ENCODE measurements around the gene ATP5F1E. TPM values are rescaled to one million over a fixed set of nuclear protein-coding genes. Genes with fewer than 3 reads are reported as not detected.

ATP5F1E gene
- total and polyA plus RNA-seq, 10 of the 15 experiments (the other 5 are each of a cell fraction or from before 2014, with no cell fraction given): 49.0 to 407 (median 117) TPM

DNA sequence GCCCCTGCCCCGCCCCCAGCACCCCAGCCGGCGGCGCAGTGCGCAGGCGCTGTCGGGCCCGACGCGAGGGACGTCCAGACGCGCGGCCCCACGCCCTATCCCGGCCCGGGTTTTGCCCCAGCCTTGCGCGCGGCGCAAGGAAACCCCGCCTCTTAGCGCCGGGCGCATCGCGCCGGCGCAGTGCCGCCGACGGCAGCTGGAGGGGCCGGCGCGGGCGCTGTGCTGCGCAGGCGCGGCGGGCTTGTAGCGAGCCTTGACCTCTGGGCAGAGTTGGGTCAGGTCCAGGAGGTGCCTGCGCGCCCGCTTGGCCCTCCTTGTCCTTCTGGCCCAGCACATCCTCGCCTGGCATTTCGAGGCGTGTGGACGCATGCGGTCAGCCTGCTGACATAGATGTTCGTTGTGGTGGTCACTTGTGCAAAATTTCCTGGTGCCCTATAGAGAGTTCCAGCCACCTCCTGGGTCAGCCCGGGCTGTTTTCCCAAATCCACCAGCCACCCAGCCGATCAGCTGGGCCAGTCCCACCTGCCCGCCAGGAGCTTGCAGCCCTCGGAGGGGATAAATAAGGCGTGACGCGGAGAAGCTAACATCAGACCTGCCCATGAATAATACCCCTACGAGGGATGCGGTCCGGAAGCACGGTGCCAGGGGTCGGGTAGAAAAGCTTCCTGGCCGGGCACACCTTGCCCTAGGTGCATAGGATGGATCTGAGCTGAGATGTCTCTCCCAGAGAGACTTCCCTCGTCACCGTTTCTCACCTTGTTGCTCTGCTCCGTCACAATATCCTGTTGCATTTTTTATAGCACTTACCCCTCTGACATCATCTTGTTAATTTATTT lies 10.9 kb upstream of the ATP5F1E start:
- peak overlapping the region; percentile 98 for H3K4me2 ChIP-seq (ENCODE audit: control insufficient read depth, insufficient read depth)
- intact Hi-C loops (cut with micrococcal nuclease; ENCODE audit: unreplicated experiment) (no loop called here), in situ Hi-C loops (cut with MboI) (loop anchor here (10.0 kb wide), 1 partner anchor 388 kb away; the partner anchor contains the start of gene STX16)
- peaks cover 49% of the 10 kb centered on the region for H3K79me2 ChIP-seq (ENCODE audit: control insufficient read depth, insufficient read depth, low read length)
- BruUV-seq (replicated peaks): no TSS peak
- 9% methylated on average over 66 of the region's 66 CpGs for whole genome bisulfite sequencing (ENCODE audit: insufficient coverage, insufficient replicate concordance, low lambda C conversion rate, missing lambda C conversion rate)
- no peaks in the 10 kb centered on the region for H3K27me3 ChIP-seq (replicated peaks in 1 of 2; ENCODE audit: control insufficient read depth in 2 of 2, insufficient read depth in 2 of 2, low read length in 1 of 2)
- DNase-seq (ENCODE audit: low read depth, low spot score): peak; percentile 61
- H3K9me3 ChIP-seq (replicated peaks; ENCODE audit: control insufficient read depth, insufficient read depth, low read length): no peaks in the 10 kb centered on the region
- CTCF ChIA-PET: interaction anchor here (0.7 to 1.3 kb wide), 4 partner anchors 10 to 170 kb away, joined by 3 to 4 read pairs (median 3); partner anchors contain the start of gene ATP5F1E
- H3K36me3 ChIP-seq (ENCODE audit: control insufficient read depth in 2 of 2, insufficient read depth in 2 of 2, low read length in 1 of 2): peaks cover 0 to 4% of the 10 kb centered on the region in 2 experiments; a peak in 2 of 4 replicates
- H3K9ac ChIP-seq (ENCODE audit: control insufficient read depth, insufficient read depth, low read length): peak overlapping the region; percentile 94; the same call in 1 of the 2 replicates
- POLR2A ChIA-PET: interaction anchor here (0.6 to 4.3 kb wide), 6 partner anchors 9 to 156 kb away, joined by 3 to 40 read pairs (median 4); partner anchors contain the start of gene ATP5F1E
- FAIRE-seq: no peak
- H4K20me1 ChIP-seq (ENCODE audit: control insufficient read depth, insufficient read depth): no peaks in the 10 kb centered on the region; the same call in 1 of the 2 replicates
- peak overlapping the region; percentile 87 for H3K27ac ChIP-seq (ENCODE audit: control insufficient read depth, insufficient read depth)
- RAD21 ChIA-PET (ENCODE audit: unreplicated experiment): interaction anchor here (0.7 to 1.7 kb wide), 7 partner anchors 11 to 156 kb away, joined by 3 to 6 read pairs (median 3); partner anchors contain the start of gene ATP5F1E
- H2AFZ ChIP-seq (ENCODE audit: control insufficient read depth, low read depth, low read length): peak overlapping the region; percentile 93
- peak; percentile 96 for ATAC-seq
- SMC1A ChIA-PET (ENCODE audit: uncharacterized antibody, unreplicated experiment): interaction anchor here (0.5 to 1.3 kb wide), 5 partner anchors 11 to 137 kb away, joined by 3 to 6 read pairs (median 3); partner anchors contain the start of gene ATP5F1E
- H3K4me3 ChIP-seq: peak overlapping the region; percentile 89
- H3K4me1 ChIP-seq (ENCODE audit: control insufficient read depth, insufficient read depth, low read length): peaks cover 13% of the 10 kb centered on the region
- peak; percentile 48; the same call in 1 of the 2 replicates for TF ChIP-seq DPF2 (IDR thresholded peaks at IDR 0.05)
- TF ChIP-seq SPI1 (IDR thresholded peaks at IDR 0.05; ENCODE audit: borderline replicate concordance, insufficient read depth, low read depth, low read length): no peak
- TF ChIP-seq, protein P1, sequence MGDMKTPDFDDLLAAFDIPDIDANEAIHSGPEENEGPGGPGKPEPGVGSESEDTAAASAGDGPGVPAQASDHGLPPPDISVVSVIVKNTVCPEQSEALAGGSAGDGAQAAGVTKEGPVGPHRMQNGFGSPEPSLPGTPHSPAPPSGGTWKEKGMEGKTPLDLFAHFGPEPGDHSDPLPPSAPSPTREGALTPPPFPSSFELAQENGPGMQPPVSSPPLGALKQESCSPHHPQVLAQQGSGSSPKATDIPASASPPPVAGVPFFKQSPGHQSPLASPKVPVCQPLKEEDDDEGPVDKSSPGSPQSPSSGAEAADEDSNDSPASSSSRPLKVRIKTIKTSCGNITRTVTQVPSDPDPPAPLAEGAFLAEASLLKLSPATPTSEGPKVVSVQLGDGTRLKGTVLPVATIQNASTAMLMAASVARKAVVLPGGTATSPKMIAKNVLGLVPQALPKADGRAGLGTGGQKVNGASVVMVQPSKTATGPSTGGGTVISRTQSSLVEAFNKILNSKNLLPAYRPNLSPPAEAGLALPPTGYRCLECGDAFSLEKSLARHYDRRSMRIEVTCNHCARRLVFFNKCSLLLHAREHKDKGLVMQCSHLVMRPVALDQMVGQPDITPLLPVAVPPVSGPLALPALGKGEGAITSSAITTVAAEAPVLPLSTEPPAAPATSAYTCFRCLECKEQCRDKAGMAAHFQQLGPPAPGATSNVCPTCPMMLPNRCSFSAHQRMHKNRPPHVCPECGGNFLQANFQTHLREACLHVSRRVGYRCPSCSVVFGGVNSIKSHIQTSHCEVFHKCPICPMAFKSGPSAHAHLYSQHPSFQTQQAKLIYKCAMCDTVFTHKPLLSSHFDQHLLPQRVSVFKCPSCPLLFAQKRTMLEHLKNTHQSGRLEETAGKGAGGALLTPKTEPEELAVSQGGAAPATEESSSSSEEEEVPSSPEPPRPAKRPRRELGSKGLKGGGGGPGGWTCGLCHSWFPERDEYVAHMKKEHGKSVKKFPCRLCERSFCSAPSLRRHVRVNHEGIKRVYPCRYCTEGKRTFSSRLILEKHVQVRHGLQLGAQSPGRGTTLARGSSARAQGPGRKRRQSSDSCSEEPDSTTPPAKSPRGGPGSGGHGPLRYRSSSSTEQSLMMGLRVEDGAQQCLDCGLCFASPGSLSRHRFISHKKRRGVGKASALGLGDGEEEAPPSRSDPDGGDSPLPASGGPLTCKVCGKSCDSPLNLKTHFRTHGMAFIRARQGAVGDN (IDR thresholded peaks at IDR 0.05): peak; percentile 84
- peak; percentile 78 for TF ChIP-seq POLR2A (IDR thresholded peaks at IDR 0.05; ENCODE audit: low read depth, low read length)
- TF ChIP-seq NR2C2 (IDR thresholded peaks at IDR 0.05; ENCODE audit: borderline replicate concordance, control insufficient read depth, insufficient read length, low read depth): no peak
- TF ChIP-seq NFXL1 (IDR thresholded peaks at IDR 0.05; ENCODE audit: borderline replicate concordance): no peak
- no peak for TF ChIP-seq HDAC2 (IDR thresholded peaks at IDR 0.05)
- TF ChIP-seq JUNB (IDR thresholded peaks at IDR 0.05): no peak
- TF ChIP-seq ZNF274 (IDR thresholded peaks at IDR 0.05; ENCODE audit: insufficient read depth, insufficient read length): no peak
- no peak for TF ChIP-seq SRF (IDR thresholded peaks at IDR 0.05; ENCODE audit: low read depth in 2 of 2, low read length in 2 of 2)
- no peak for TF ChIP-seq IRF3 (IDR thresholded peaks at IDR 0.05)
- TF ChIP-seq NFYB (IDR thresholded peaks at IDR 0.05; ENCODE audit: insufficient read depth, low read depth, low read length): peak; percentile 24; the same call in 1 of the 2 replicates
- TF ChIP-seq ZSCAN29 (IDR thresholded peaks at IDR 0.05): no peak
- no peak for TF ChIP-seq MTA2 (IDR thresholded peaks at IDR 0.05; ENCODE audit: low read depth)
- TF ChIP-seq, protein P2, sequence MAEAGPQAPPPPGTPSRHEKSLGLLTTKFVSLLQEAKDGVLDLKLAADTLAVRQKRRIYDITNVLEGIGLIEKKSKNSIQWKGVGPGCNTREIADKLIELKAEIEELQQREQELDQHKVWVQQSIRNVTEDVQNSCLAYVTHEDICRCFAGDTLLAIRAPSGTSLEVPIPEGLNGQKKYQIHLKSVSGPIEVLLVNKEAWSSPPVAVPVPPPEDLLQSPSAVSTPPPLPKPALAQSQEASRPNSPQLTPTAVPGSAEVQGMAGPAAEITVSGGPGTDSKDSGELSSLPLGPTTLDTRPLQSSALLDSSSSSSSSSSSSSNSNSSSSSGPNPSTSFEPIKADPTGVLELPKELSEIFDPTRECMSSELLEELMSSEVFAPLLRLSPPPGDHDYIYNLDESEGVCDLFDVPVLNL (IDR thresholded peaks at IDR 0.05; ENCODE audit: low read depth, low read length): 0 out of 2 replicates have a peak, but pooled peaks have one; percentile 11
- TF ChIP-seq SP1 (IDR thresholded peaks at IDR 0.05; ENCODE audit: low read depth, low read length): peak; percentile 72
- TF ChIP-seq TCF7 (IDR thresholded peaks at IDR 0.05; ENCODE audit: borderline replicate concordance): no peak
- no peak for TF ChIP-seq NFYA (IDR thresholded peaks at IDR 0.05; ENCODE audit: borderline replicate concordance, low read depth, low read length)

All from GM12878 (cell line).